A673 (cell line): ENCODE measurements around the gene TMEM108. TPM values are rescaled to one million over a fixed set of nuclear protein-coding genes. Genes with fewer than 3 reads are reported as not detected.
A peak's percentile ranks its signal among the peaks of the same experiment; 100 is the strongest.

Experiments used
- BruUV-seq: library from RNA; stranded (reverse); fragments of 400-500 nt; replicated peaks from 2 replicates; lab custom pipeline; 2021; lab: Mats Ljungman, UMichigan
- CTCF ChIA-PET: fragments of 300-600 bp; sonication (Branson Sonifier 250); formaldehyde crosslinking; loops from one replicate; lab custom pipeline; 2022; ENCODE audit warnings: antibody characterized with exemption; lab: Charles Lee
- POLR2A ChIA-PET: fragments of 300-600 bp; sonication (Branson Sonifier 250); formaldehyde crosslinking; loops from one replicate; lab custom pipeline; 2022; ENCODE audit warnings: antibody characterized with exemption; ENCODE audit not compliant: low non-redundant PET; lab: Charles Lee
- DNase-seq: peaks from one replicate; pipeline ENCODE4 v3.0.0-alpha.2; 2015; ENCODE audit warnings: low spot score
- H3K27ac ChIP-seq: fragments of 200-600 bp; sonication (generic); 2 replicates; pipeline ENCODE4 v1.5.1; 2016; ENCODE audit warnings: mixed run types, low read depth, mild to moderate bottlenecking, mixed read lengths, antibody characterized with exemption, low read length; ENCODE audit not compliant: poor library complexity, severe bottlenecking
- H3K27me3 ChIP-seq: fragments of 200-600 bp; sonication (generic); replicated peaks from 2 replicates; pipeline ENCODE4 v1.6.1; 2017; ENCODE audit warnings: mixed run types, low read depth, mild to moderate bottlenecking, mixed read lengths, antibody characterized with exemption, low read length; ENCODE audit not compliant: insufficient read depth, poor library complexity
- H3K36me3 ChIP-seq: fragments of 200-600 bp; sonication (generic); 2 replicates; pipeline ENCODE4 v1.6.1; 2016; ENCODE audit warnings: mixed run types, mild to moderate bottlenecking, mixed read lengths, antibody characterized with exemption, low read length; ENCODE audit not compliant: insufficient read depth, poor library complexity, severe bottlenecking
- H3K4me1 ChIP-seq: fragments of 200-600 bp; sonication (generic); 2 replicates; pipeline ENCODE4 v1.6.1; 2017; ENCODE audit warnings: mixed run types, mild to moderate bottlenecking, mixed read lengths, antibody characterized with exemption, low read length; ENCODE audit not compliant: insufficient read depth, poor library complexity, severe bottlenecking
- H3K4me3 ChIP-seq: fragments of 200-600 bp; sonication (generic); 2 replicates; pipeline ENCODE4 v1.5.1; 2016; ENCODE audit warnings: low read depth, mixed run types, mild to moderate bottlenecking, mixed read lengths, low read length; ENCODE audit not compliant: poor library complexity, severe bottlenecking
- H3K9me3 ChIP-seq: fragments of 200-600 bp; sonication (generic); 2 replicates; pipeline ENCODE4 v1.6.1; 2016; ENCODE audit warnings: mixed run types, low read depth, mild to moderate bottlenecking, mixed read lengths, antibody characterized with exemption, low read length; ENCODE audit not compliant: poor library complexity, severe bottlenecking
- EZH2 ChIP-seq: fragments of 200-600 bp; sonication (generic); IDR thresholded peaks from 2 replicates; pipeline ENCODE4 v1.6.1; 2017; ENCODE audit warnings: borderline replicate concordance, low read depth, mild to moderate bottlenecking, mixed read lengths, antibody characterized with exemption, low read length; ENCODE audit not compliant: poor library complexity, severe bottlenecking
- intact Hi-C: fragments of 100-400 bp; cut with micrococcal nuclease; formaldehyde crosslinking; loops from one replicate; pipeline ENCODE4 v1.10.0; 2022; ENCODE audit not compliant: unreplicated experiment
- total RNA-seq: library from RNA; stranded (reverse); gene quantifications from 2 replicates; pipeline ENCODE4 v1.2.3, GENCODE V29; 2021
- TF ChIP-seq, protein P1 (sequence below): fragments of 300-800, 200-600 bp; sonication (generic); conservative IDR thresholded peaks from 2 replicates; pipeline ENCODE4 v1.5.1; 2017; ENCODE audit warnings: low read depth, mild to moderate bottlenecking, antibody characterized with exemption, low read length, moderate library complexity, mixed read lengths

Gene TMEM108
- total RNA-seq, 1 experiment from 2014 or later: 0.30 TPM

DNA sequence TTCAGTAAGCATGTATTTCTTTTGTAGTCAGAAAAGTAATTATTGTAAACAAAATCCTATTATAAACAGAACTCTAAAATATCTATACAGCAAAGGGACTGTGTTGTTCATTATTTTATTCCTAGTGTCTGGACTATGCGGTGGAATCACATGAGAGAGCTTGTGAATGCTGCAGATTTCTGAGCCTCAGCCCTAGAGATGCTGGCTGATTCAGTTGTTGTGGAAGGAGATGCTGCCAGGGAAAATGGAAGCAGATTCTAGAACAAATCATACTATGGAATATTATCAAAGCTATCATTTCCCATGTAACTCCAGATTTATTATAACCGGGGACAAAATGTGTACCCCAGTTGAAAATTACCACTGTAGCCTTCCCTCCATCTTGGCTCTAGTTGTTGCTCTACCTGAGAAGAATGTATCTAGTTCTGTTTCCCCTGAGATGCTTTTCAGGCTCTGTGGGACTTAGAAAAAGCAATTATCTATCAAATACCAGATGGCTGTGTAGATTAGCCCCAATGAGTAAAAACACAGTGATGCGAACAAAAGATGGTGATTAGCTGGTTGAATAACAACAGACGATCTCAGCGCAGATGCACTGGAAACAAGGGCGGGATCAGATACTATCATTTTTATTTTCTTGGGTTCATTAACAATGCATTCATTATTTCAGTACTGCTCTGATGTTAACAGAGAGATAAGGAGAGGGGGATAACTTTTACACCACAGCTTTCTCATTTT is 131.3 kb downstream of the TMEM108 start:
- no peak overlapping the region for H3K27ac ChIP-seq
- intact Hi-C loops: no loop called here
- H3K4me3 ChIP-seq: no peak overlapping the region
- no peaks in the 10 kb centered on the region for H3K27me3 ChIP-seq
- no peaks in the 10 kb centered on the region for H3K4me1 ChIP-seq
- no peaks in the 10 kb centered on the region for H3K36me3 ChIP-seq
- no TSS peak for BruUV-seq
- no peak for DNase-seq
- ChIA-PET CTCF (no interaction called here), POLR2A (no interaction called here)
- H3K9me3 ChIP-seq: no peaks in the 10 kb centered on the region
- TF ChIP-seq, protein P1, sequence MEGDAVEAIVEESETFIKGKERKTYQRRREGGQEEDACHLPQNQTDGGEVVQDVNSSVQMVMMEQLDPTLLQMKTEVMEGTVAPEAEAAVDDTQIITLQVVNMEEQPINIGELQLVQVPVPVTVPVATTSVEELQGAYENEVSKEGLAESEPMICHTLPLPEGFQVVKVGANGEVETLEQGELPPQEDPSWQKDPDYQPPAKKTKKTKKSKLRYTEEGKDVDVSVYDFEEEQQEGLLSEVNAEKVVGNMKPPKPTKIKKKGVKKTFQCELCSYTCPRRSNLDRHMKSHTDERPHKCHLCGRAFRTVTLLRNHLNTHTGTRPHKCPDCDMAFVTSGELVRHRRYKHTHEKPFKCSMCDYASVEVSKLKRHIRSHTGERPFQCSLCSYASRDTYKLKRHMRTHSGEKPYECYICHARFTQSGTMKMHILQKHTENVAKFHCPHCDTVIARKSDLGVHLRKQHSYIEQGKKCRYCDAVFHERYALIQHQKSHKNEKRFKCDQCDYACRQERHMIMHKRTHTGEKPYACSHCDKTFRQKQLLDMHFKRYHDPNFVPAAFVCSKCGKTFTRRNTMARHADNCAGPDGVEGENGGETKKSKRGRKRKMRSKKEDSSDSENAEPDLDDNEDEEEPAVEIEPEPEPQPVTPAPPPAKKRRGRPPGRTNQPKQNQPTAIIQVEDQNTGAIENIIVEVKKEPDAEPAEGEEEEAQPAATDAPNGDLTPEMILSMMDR: no peak
- no peak for TF ChIP-seq EZH2

DNA sequence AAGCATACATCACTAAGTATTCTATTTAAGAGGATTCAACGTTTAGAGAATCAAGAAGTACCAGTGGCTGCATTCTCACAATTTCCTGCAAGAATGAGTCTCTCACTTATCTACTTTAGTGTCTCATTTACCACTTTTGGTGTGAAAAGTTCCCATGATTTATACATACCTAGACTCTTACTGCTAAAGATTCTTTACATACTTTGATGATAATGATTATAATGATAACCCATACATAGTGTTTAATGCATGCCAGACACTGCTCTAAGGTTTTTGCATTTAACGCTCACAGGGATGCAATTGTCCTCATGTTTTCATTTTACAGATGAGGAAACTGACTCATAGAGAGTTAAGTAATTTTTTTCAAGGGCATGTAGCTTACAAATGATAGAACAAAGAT is 133.6 kb downstream of the TMEM108 start:
- peak; percentile 11 for DNase-seq
- intact Hi-C loops: no loop called here
- ChIA-PET CTCF (no interaction called here), POLR2A (no interaction called here)
- Histone ChIP-seq H3K9me3 (no peaks in the 10 kb centered on the region), H3K27me3 (no peaks in the 10 kb centered on the region), H3K4me3 (no peak overlapping the region), H3K4me1 (no peaks in the 10 kb centered on the region), H3K27ac (no peak overlapping the region), H3K36me3 (no peaks in the 10 kb centered on the region)
- BruUV-seq: no TSS peak
- TF ChIP-seq, protein P1: no peak
- TF ChIP-seq EZH2: no peak

DNA sequence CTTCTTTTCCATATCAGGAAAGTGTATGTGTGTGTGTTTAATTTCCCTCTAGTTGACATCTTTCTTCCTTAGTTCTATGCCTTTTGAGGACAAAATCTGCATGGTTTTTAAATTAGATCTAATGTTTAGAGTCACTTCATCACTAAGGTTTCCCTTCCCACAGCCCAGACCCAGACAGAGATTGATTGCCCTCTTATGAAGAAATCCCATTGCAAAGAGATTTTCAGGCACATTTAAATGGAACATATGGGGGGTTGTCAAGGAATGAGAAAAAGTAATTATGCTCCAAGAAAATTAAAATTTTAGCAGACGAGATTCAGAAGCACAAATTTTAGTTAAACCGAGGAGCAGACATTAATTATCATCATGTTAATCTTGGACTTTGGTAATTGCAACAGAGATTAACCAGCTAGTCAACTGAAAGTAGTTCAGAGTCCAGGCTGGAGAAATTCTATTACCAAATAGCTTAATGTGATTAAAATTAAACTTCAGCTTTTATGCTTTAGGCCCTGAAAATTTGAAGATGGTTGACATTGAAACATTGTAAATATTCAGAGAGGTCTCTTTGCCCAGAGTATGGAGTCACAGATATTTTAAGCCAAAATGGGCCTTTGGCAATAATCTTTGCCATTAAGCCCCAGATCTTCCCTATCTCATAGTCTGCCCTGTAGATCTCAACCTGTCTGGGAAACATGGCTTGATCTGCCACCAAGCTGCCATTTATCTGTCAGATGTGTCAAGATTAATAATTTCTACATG is 143.4 kb downstream of the TMEM108 start:
- no TSS peak for BruUV-seq
- TF ChIP-seq, protein P1: no peak
- no peak for TF ChIP-seq EZH2
- CTCF ChIA-PET: no interaction called here
- Histone ChIP-seq H3K27ac (no peak overlapping the region), H3K9me3 (no peaks in the 10 kb centered on the region), H3K27me3 (peaks cover 3% of the 10 kb centered on the region), H3K4me3 (no peak overlapping the region), H3K4me1 (no peaks in the 10 kb centered on the region), H3K36me3 (no peaks in the 10 kb centered on the region)
- intact Hi-C loops: no loop called here
- DNase-seq: no peak
- POLR2A ChIA-PET: no interaction called here
